Glutamatergic neuron (in vitro differentiated cells): ENCODE measurements around the gene EVL. TPM values are rescaled to one million over a fixed set of nuclear protein-coding genes. Genes with fewer than 3 reads are reported as not detected.

Source experiments
- DNase-seq: peaks from one replicate; pipeline ENCODE4 v3.0.0; 2022
- H3K27ac Mint-ChIP-seq: one replicate; pipeline ENCODE4 v1.8.0; 2020; ENCODE audit warnings: mild to moderate bottlenecking, mixed read lengths, inconsistent platforms; ENCODE audit not compliant: unreplicated experiment
- H3K27me3 Mint-ChIP-seq: one replicate; pipeline ENCODE4 v1.8.0; 2020; ENCODE audit warnings: mild to moderate bottlenecking, moderate library complexity, mixed read lengths, inconsistent platforms; ENCODE audit not compliant: unreplicated experiment
- H3K36me3 Mint-ChIP-seq: one replicate; pipeline ENCODE4 v1.8.0; 2020; ENCODE audit warnings: mild to moderate bottlenecking, mixed read lengths, inconsistent platforms; ENCODE audit not compliant: unreplicated experiment
- H3K4me1 Mint-ChIP-seq: one replicate; pipeline ENCODE4 v1.8.0; 2020; ENCODE audit warnings: mild to moderate bottlenecking, low read depth, mixed read lengths, inconsistent platforms; ENCODE audit not compliant: unreplicated experiment
- H3K4me3 Mint-ChIP-seq: one replicate; pipeline ENCODE4 v1.8.0; 2020; ENCODE audit warnings: mild to moderate bottlenecking, mixed read lengths, inconsistent platforms; ENCODE audit not compliant: unreplicated experiment
- H3K9me3 Mint-ChIP-seq: one replicate; pipeline ENCODE4 v1.8.0; 2020; ENCODE audit warnings: mild to moderate bottlenecking, moderate library complexity, mixed read lengths, inconsistent platforms; ENCODE audit not compliant: unreplicated experiment
- CTCF ChIP-seq: fragments of 200-600 bp; sonication (generic); IDR thresholded peaks from one replicate; pipeline ENCODE4 v1.5.0; 2021; ENCODE audit not compliant: partially characterized antibody, unreplicated experiment
- total RNA-seq: library from RNA; stranded (reverse); fragmentation: NEBNext Ultra II Directional; extraction: Animal tissue kit (Norgen Biotek cat#: 25700); gene quantifications from one replicate; pipeline ENCODE4 v1.2.1, GENCODE V29; 2021; ENCODE audit not compliant: unreplicated experiment

The EVL gene
- total RNA-seq, 1 donor from 2014 or later: 381 TPM

- peaks cover 1% of the 10 kb centered on the region for H3K4me1 Mint-ChIP-seq
- peaks cover 18% of the 10 kb centered on the region for H3K27me3 Mint-ChIP-seq
- H3K36me3 Mint-ChIP-seq: no peaks in the 10 kb centered on the region
- H3K9me3 Mint-ChIP-seq: peaks cover 16% of the 10 kb centered on the region
- H3K27ac Mint-ChIP-seq: no peak overlapping the region
- no peak overlapping the region for H3K4me3 Mint-ChIP-seq
- DNase-seq: no peak
- TF ChIP-seq CTCF: no peak
These were observed 69.9 kb downstream of the EVL start for GRCh38 chr14:100135073-100135472.

- Mint-ChIP-seq H3K4me3 (no peak overlapping the region), H3K4me1 (peaks cover 5% of the 10 kb centered on the region), H3K27ac (no peak overlapping the region), H3K9me3 (peaks cover 17% of the 10 kb centered on the region), H3K36me3 (no peaks in the 10 kb centered on the region), H3K27me3 (peaks cover 18% of the 10 kb centered on the region)
- TF ChIP-seq CTCF: no peak
- no peak for DNase-seq
These were observed 70.6 kb downstream of the EVL start for GRCh38 chr14:100135784-100136183.

- DNase-seq: no peak
- peaks cover 5% of the 10 kb centered on the region for H3K4me1 Mint-ChIP-seq
- TF ChIP-seq CTCF: no peak
- H3K4me3 Mint-ChIP-seq: no peak overlapping the region
- H3K36me3 Mint-ChIP-seq: no peaks in the 10 kb centered on the region
- peaks cover 18% of the 10 kb centered on the region for H3K27me3 Mint-ChIP-seq
- H3K9me3 Mint-ChIP-seq: peaks cover 14% of the 10 kb centered on the region
- H3K27ac Mint-ChIP-seq: no peak overlapping the region
These were observed 72.0 kb downstream of the EVL start for GRCh38 chr14:100137173-100137572.

GRCh38 chr14:100138082-100138787 lies 73.0 kb downstream of the EVL start:
- no peaks in the 10 kb centered on the region for H3K36me3 Mint-ChIP-seq
- no peak for DNase-seq
- peaks cover 14% of the 10 kb centered on the region for H3K9me3 Mint-ChIP-seq
- H3K4me1 Mint-ChIP-seq: peaks cover 5% of the 10 kb centered on the region
- no peak for TF ChIP-seq CTCF
- peaks cover 20% of the 10 kb centered on the region for H3K27me3 Mint-ChIP-seq
- no peak overlapping the region for H3K27ac Mint-ChIP-seq
- H3K4me3 Mint-ChIP-seq: no peak overlapping the region

GRCh38 chr14:100138955-100139354 lies 73.7 kb downstream of the EVL start:
- Mint-ChIP-seq H3K4me3 (no peak overlapping the region), H3K4me1 (peaks cover 5% of the 10 kb centered on the region), H3K27ac (no peak overlapping the region), H3K36me3 (no peaks in the 10 kb centered on the region), H3K27me3 (peaks cover 19% of the 10 kb centered on the region), H3K9me3 (peaks cover 12% of the 10 kb centered on the region)
- TF ChIP-seq CTCF: no peak
- no peak for DNase-seq
